GM20000 (cell line): ENCODE measurements around the gene UNC45A.

ENCODE experiments used
- DNase-seq: peaks from one replicate; pipeline ENCODE4 v3.0.0; 2012; ENCODE audit warnings: low spot score
- TF ChIP-seq, protein P1 (sequence below): IDR thresholded peaks from 2 replicates; pipeline ENCODE4 v1.5.1; 2012; ENCODE audit warnings: mild to moderate bottlenecking, control low read depth; ENCODE audit errors: extremely low read depth, missing control alignments

Gene UNC45A

DNA sequence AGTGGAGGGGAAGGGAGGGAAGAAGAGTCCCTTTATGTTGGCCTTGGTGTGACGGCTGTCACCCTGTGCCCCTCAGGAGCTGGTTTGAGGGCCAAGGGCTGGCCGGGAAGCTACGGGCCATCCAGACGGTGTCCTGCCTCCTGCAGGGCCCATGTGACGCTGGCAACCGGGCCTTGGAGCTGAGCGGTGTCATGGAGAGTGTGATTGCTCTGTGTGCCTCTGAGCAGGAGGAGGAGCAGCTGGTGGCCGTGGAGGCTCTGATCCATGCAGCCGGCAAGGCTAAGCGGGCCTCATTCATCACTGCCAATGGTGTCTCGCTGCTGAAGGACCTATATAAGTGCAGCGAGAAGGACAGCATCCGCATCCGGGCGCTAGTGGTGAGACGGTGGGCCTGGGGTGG lies 11.5 kb downstream of the UNC45A start:
- TF ChIP-seq, protein P1, sequence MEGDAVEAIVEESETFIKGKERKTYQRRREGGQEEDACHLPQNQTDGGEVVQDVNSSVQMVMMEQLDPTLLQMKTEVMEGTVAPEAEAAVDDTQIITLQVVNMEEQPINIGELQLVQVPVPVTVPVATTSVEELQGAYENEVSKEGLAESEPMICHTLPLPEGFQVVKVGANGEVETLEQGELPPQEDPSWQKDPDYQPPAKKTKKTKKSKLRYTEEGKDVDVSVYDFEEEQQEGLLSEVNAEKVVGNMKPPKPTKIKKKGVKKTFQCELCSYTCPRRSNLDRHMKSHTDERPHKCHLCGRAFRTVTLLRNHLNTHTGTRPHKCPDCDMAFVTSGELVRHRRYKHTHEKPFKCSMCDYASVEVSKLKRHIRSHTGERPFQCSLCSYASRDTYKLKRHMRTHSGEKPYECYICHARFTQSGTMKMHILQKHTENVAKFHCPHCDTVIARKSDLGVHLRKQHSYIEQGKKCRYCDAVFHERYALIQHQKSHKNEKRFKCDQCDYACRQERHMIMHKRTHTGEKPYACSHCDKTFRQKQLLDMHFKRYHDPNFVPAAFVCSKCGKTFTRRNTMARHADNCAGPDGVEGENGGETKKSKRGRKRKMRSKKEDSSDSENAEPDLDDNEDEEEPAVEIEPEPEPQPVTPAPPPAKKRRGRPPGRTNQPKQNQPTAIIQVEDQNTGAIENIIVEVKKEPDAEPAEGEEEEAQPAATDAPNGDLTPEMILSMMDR, result no peak
- DNase-seq, result no peak

DNA sequence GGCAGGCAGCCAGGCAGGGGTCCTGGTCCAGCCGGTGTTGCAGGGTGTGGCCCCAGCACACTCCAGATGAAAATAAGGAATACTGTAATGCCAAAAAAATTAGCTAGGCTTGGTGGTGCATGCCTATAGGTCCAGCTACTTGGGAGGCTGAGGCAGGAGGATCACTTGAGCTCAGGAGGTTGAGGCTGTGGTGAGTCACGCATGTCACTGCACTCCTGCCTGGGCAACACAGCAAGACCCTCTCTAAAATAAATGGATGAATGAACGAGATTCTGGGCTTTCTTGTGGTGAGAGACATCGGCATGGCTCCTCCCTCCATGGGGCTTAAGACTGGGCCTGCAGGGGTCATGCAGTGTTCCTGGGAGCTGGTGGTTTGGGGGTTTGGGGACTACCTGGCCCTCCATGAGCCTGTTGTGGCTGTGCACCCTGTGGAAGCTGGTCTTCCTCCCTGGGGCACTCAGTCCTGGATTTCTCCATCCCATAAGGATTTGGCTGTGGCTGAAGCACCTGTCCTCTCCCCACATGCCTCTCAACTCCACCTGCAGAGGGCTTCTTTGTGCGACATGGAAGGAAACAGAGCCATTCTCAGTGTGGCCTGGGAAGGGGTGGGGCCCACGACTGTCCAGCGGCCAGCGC lies 12.0 kb downstream of the UNC45A start:
- TF ChIP-seq, protein P1, result no peak

DNA sequence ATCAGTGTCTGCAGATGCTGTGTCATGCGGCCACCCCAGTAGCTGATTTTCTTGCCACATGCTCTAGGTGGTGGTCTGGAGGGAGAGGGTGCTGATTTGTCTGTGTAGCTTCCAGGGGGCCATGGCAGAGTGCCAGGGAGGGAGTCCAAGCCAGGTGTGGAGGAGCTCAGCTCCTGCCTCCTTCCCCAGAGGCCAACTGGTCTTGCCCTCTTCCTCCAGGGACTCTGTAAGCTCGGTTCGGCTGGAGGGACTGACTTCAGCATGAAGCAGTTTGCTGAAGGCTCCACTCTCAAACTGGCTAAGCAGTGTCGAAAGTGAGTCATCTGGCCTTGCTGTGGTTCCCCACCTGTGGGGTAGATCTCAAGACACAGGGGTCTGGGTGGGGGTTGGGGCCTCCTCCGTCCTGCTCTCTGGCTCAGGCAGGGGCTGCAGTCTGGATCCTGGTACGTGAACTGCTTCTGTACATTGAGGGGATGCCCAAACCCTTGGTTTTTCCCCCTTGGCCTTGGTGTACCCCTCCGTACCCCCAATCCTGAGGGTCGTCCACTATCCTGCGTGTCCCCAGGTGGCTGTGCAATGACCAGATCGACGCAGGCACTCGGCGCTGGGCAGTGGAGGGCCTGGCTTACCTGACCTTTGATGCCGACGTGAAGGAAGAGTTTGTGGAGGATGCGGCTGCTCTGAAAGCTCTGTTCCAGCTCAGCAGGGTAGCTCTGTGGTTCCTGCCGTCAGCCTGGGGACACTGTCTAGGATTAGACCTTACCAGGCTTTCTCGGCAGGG lies 12.7 kb downstream of the UNC45A start:
- TF ChIP-seq, protein P1, result no peak
- DNase-seq, result no peak

More for the DNA sequence above, 12.0 kb downstream of the UNC45A start:
- no peak for DNase-seq

DNA sequence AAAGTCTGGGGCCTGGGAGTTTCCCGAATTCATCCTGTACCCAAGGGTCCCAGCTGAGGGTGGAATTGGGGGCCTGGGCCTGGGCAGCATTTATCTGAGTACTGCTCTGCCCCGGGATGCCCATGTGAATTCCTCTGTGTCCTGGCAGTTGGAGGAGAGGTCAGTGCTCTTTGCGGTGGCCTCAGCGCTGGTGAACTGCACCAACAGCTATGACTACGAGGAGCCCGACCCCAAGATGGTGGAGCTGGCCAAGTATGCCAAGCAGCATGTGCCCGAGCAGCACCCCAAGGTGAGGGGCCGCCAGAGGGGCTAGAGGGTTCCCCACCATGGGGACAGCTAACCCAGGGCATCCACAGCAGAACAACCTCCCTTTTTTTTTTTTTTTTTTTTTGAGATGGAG lies 13.4 kb downstream of the UNC45A start:
- no peak for DNase-seq
- TF ChIP-seq, protein P1, result no peak

DNA sequence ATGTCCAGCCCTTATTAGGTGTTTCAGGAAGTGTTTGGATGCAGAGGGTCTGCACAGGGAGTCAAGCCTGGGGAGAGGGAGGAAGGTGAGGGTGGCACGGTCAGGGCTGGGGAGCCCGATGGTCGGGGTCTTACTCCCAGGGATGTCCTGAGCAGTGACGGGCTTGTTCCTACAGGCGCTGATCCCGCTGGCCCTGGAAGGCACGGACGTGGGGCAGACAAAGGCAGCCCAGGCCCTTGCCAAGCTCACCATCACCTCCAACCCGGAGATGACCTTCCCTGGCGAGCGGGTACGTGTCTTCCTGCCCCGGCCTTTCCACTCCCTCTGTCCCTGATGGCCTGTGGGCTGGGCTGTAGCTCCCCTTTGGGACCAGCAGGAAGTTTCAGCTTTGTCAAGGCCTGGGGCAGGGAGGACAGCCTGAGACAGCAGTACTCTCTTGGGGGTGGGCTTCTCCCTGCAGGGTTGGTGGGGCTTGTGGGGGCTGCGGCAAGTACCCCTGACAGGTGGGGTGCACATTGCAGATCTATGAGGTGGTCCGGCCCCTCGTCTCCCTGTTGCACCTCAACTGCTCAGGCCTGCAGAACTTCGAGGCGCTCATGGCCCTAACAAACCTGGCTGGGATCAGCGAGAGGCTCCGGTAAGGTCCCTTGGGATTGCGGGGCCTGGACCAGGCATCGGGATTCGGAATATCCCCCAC lies 15.0 kb downstream of the UNC45A start:
- DNase-seq, result no peak
- TF ChIP-seq, protein P1, result no peak

DNA sequence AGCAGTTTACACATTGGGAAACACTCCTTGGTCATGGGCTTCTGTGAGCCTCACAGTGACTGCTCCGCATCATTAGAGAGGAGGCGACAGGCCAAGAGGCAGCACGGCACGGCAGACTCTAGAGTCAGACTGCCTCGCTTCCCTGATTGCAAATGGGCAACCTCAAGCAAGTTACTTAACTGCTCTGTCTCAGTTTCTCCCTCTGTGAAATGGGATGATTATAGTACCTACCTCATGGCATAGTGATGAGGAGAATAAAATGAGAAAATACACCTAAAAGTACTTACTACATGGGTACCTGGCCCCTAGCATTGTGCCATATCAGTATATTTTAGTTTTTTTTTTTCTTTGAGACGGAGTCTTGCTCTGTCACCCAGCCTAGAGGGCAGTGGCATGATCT lies 15.6 kb downstream of the UNC45A start:
- TF ChIP-seq, protein P1, result no peak
- no peak for DNase-seq
